Smooth muscle cell of the brain vasculature (primary cell): ENCODE measurements around the gene LRRC8D.

Experiments
- DNase-seq: peaks from one replicate; pipeline ENCODE4 v3.0.0-alpha.2; 2012; ENCODE audit warnings: low read depth, low spot score

LRRC8D gene

GRCh38 chr1:89870998-89871397 lies 50.2 kb downstream of the LRRC8D start:
- DNase-seq = no peak

DNA sequence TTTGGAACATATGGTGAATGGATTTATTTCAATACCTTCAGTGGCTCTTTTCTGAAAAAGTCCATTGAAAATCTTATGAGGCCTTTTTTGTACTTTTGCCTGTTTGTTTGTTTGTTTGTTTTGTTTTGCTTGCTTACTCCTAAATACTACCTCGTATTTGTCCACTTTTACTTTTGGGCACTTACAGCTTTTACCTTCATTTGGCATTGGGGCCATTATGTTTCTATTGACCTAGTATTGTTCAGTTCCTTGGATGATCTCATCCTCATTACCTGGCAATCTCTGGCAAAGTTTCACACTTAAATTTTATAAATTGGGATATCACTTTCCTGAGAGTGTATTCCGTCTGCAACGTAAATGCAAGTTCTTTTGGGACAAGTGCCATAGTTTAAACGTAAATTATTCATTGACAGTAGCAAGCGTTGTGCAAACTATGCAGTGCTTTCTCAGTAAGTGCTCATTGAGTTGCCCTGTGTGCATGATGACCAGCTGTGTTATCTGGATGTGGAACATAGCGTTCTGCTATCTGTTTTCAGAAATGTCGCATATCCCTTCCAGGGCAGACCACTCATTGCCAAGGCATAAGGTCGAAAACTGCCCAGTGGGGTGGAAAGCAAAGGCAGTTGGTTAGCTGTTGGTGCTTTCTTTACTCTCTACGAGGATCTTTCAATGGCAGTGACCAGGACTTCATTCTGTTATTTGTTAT lies 51.1 kb downstream of the LRRC8D start:
- DNase-seq = no peak

DNA sequence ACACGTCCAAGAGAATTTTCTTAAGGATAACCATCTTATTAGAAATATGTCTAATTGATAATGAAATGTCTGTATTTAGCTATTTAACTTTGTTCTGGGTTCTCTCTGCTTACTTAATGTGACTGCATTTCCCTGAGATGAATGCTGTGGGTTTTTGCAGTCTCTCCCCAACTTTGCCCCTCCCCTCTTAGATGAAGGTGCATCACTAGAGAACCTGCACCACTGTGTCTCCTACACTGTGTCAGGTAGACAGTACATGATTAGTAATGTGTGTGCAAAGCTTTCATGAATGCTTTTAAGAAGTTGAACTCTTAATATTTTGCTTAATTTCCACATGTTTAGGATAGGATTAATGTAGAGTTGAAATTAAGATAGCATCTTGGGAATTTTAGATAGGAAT lies 51.7 kb downstream of the LRRC8D start:
- no peak for DNase-seq

GRCh38 chr1:89873288-89873687 lies 52.5 kb downstream of the LRRC8D start:
- DNase-seq = no peak

DNA sequence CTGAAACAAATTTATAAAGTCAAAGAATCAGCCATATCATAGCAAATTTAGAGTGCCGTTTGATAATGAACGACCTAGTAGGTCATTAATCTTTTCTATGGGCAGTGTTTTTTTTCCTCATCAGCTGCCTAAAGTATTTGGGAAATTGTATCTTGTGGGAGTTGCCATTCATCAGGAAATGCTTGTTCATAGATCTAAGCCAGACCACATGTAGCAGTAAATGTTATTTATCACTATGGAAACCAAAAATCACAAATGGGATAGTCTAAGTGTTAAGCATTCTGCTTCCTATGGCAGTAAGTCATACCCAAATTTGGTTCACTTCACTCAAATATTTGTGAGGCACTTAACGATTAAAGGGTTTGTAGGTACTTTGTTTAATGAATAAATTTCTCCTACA lies 52.9 kb downstream of the LRRC8D start:
- no peak for DNase-seq

DNA sequence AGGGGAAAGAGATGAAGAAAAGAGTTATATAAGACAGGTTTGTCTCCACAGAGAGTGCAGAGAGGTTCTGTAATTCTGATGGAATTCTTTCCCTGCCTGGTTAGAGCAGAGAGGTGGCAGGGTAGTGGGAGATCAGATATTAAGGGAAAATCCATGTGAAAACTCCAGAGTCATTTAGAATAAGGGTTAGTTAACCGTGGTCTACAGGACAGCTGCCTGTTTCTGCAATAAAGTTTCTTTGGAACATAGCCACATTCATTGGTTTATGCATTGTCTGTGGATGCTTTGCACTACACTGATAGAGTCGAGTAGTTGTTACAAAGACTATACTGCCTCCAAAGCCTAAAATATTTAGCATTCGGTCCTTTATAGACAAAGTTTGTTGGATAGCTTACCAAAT lies 55.6 kb downstream of the LRRC8D start:
- DNase-seq = no peak

DNA sequence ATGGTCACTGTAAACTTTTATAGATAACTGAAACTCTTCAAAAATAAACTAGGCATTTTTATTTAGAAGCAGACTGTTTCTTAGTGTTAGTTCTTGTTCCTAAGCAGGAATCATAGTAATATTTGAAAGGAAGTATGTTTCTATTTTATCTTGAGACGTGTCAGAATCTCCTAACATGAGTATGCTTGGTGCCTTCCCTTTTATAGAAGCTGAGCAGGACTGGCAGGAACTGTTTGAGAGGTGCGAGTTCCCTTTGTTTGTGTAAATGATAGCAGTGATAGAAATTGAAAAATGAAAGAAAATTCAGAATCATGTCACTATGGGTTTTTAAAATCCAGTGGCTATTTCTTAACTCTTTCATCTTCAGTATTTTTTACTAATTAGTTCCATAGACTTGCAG lies 56.9 kb downstream of the LRRC8D start:
- DNase-seq = no peak

GRCh38 chr1:89878256-89878655 lies 57.4 kb downstream of the LRRC8D start:
- DNase-seq = no peak

DNA sequence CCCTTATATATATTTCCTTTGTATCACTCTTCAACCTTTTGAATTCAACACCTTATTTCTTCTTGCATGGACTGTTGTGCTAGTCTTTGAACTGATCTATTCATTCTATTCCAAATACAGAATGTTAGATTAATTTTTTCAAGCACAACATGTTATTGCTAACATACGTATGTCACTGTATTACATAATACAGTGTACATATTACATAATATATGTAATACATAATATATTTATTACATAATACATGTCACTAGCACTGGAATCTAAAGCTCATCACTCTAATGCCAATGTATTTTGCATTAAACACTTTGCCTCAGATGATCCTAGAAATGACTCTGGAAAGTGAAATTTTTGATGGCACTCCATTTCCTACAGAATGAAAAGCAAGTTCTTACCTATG lies 59.8 kb downstream of the LRRC8D start:
- no peak for DNase-seq

GRCh38 chr1:89881415-89882058 lies 60.7 kb downstream of the LRRC8D start:
- no peak for DNase-seq

DNA sequence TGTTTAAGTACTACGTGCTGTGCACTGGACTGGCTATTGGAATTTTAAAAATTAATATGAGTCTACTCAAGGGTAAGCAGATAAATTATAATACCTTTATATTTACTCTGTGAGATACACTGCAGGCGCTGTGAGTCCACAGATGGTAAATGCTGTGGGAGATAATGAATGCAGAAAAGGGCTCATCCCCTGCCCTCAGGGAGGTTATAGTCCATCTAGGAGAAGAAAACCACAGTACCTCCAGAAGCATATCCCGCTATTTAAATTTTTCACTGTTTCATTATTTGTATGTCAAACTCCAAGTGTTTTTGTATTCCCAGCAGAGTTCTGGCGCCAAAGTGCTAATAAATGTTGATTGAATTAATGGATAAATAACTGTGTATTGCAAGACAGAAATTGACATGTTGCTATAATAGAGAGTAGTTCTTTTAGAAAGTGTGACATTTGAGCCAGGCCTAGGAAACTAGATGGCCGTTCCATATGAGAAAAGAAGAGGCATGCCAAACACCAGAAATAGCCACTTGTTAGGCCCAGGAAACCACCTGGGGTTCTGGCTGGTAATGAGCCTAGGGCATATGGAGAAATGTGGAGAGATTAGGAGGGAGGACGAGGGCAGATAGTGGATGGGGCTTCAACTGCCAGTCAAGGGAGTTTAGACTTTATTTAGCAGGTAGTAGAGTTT lies 61.7 kb downstream of the LRRC8D start:
- DNase-seq = no peak

DNA sequence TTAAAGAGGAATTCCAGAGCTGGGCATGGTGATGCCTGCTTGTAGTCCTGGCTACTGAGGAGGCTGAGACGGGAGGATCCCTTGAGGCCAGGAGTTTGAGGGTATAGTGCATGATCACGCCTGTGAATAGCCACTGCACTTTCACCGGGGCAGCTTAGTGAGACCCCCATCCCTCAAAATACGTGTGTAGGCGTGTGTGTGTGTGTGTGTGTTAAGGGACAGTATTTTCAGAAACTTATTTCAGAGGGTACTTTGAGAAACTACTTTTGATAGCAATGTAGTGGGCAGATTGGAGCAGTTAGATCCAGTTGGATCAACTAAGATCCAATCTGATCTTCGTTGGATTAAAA lies 62.2 kb downstream of the LRRC8D start:
- no peak for DNase-seq

GRCh38 chr1:89884718-89885596 lies 64.1 kb downstream of the LRRC8D start:
- DNase-seq = no peak

DNA sequence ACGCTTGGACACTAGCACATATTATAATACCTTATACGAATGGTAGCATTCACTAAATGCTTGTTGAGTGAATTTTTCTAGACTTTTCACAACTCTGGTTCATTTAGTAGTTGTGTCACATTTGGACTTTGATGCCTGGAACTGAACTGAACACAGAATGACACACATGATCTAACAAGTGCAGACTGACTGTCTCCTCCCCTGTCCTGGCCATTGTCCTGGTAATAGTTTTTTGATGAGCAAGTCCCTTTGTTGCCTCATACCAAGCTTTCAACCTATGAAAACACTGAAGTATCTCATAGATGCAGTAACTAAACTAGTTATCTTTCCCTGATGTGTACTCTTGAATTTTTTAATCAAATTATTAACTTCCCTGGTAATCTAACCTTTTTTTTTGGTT lies 66.4 kb downstream of the LRRC8D start:
- no peak for DNase-seq

GRCh38 chr1:89887713-89888112 lies 66.9 kb downstream of the LRRC8D start:
- no peak for DNase-seq

- no peak for DNase-seq
Observed at GRCh38 chr1:89888480-89889322, 67.9 kb downstream of the LRRC8D start.

DNA sequence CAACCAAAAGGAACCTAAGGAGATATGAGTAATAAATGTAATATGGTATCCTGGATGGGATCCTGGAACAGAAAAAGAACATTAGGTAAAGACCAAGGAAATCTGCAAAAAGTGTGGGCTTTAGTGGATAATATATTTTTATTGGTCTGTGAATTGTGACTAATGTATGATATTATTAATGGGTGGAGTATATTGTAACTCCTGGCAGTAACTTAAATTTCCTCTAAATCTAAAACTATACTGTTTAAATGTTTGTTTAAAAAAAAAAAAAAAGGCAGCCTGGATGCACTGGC lies 68.4 kb downstream of the LRRC8D start:
- DNase-seq = no peak

DNA sequence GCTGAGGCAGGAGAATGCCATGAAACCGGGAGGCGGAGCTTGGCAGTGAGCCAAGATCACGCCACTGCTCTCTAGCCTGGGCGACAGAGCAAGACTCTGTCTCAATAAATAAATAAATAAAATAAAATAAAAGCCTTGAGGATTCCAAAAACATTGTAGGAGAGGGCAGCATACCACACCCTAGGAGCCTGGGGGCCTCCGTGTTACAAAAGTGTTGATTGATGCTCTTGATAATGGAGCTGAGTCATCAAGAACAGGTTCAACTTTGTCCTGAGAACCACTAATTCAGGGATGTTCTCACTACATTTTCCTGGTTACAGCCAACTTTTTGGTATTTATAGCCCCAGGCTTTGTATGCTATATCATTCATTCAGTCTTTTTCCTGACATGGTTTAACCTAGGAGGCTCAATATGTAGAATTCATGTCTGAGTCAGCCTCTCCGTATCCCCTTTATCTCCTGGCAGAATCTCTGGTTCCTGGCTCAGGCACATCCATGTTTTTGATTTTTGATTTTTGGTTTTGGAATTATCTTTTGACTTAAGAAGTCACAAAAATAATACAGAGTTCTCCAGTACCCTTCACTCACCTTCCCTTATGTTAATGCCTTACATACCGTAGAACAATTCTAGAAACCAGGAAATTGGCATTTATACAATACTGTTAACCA lies 69.4 kb downstream of the LRRC8D start:
- no peak for DNase-seq

DNA sequence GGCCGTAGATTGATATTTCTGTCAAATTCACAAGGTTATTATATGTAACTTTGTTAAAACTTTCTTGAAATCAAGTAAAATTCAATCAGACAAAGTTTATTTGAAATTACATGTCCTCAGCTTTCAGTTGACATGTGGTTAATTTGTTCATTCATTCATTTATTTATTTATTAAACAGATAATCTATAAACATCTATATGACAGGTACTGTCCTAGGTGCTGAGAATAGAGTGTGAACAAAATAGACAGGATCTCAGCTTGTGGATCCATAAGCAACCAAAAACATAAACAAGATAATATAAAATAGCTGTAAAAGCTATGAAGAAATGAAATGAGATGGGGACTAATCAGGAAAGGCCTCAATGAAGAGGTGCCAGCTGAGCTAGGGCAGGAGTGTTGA lies 72.0 kb downstream of the LRRC8D start:
- DNase-seq = no peak

- no peak for DNase-seq
Observed at GRCh38 chr1:89894210-89895201, 73.7 kb downstream of the LRRC8D start.
